AG09309 (cell line): ENCODE measurements around the gene CELA2B.
"Not testable (repeated sequence)": the region's sequence is repeated elsewhere in the genome, so short reads cannot be mapped to it uniquely, and the experiment has no call there.

Experiments used
- DNase-seq: peaks from one replicate; pipeline ENCODE4 v3.0.0-alpha.2; 2010; ENCODE audit warnings: low read depth
- H3K4me3 ChIP-seq: 2 replicates; pipeline ENCODE4 v1.5.1; 2011; ENCODE audit warnings: mild to moderate bottlenecking, low read depth, low read length, moderate library complexity; ENCODE audit not compliant: control insufficient read depth
- TF ChIP-seq, protein P1 (sequence below): IDR thresholded peaks from 2 replicates; pipeline ENCODE4 v1.5.1; 2011; ENCODE audit warnings: mild to moderate bottlenecking, low read depth, low read length, inconsistent platforms; ENCODE audit not compliant: insufficient read depth, control insufficient read depth; ENCODE audit errors: missing control alignments

The CELA2B gene

DNA sequence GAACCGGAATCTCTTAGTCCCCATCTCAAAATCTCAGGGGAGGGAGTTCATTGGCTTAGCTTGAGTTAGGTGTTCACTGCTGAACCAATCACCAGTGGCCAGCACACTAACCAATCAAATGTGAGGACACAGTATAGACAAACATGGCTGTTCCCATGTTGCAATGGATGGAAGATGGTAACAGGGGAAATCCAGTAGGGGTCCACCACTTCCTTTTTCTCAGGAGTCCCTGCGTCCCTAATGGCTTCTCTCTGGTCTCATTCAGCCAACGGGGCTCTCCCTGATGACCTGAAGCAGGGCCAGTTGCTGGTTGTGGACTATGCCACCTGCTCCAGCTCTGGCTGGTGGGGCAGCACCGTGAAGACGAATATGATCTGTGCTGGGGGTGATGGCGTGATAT, 9.7 kb downstream of the CELA2B start:
- no peak overlapping the region for H3K4me3 ChIP-seq
- no peak for DNase-seq
- TF ChIP-seq, protein P1, sequence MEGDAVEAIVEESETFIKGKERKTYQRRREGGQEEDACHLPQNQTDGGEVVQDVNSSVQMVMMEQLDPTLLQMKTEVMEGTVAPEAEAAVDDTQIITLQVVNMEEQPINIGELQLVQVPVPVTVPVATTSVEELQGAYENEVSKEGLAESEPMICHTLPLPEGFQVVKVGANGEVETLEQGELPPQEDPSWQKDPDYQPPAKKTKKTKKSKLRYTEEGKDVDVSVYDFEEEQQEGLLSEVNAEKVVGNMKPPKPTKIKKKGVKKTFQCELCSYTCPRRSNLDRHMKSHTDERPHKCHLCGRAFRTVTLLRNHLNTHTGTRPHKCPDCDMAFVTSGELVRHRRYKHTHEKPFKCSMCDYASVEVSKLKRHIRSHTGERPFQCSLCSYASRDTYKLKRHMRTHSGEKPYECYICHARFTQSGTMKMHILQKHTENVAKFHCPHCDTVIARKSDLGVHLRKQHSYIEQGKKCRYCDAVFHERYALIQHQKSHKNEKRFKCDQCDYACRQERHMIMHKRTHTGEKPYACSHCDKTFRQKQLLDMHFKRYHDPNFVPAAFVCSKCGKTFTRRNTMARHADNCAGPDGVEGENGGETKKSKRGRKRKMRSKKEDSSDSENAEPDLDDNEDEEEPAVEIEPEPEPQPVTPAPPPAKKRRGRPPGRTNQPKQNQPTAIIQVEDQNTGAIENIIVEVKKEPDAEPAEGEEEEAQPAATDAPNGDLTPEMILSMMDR: no peak

DNA sequence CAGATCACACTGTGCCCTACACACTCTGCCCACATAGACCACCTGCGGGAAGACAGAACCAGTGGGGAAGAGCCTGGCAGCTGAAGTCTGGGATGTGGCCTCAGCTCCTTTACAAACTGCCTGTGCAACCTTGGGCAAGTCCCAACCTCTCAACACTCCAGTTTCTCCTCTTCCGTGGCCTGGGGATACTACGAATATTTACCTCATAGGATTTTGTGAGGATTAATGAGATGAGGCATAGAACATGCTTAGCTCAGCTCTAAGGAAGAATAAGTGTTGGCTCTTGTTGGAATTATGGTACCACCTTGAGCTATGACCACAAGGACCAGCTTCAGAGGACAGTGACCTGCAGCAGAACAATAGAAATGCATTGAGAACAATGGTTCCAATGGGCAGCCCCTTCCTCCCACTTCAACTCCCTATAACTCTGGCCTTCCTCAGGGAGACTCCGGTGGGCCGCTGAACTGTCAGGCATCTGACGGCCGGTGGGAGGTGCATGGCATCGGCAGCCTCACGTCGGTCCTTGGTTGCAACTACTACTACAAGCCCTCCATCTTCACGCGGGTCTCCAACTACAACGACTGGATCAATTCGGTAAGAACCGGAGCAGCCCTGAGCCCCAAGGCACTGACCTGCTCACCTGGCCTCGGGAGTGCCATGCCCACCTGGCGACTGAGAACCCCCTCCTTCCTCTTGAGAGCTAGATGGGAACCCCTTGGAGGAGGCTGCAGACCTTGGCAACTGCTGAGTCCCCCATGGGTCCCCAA, 11.1 kb downstream of the CELA2B start:
- not testable (repeated sequence) for H3K4me3 ChIP-seq, DNase-seq

DNA sequence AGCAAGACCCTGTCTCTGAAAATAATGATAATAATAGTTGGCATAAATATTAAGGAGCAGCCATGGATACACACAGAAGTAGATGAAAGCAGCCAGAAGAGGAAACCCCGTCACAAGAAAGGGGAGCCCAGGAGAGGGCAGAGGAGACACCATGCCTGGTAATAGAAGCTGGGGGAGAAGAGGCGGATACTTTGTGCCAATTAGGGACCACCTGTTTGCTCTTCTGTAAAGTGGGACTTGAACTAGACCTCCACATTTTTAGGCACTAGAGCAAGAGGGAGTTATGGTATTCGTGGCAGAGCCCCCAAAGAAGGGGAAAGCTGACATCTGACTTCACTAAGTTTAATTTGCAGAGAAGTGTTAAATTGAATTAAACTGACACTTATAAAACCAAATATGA, 12.5 kb downstream of the CELA2B start:
- no peak for DNase-seq
- TF ChIP-seq, protein P1: no peak
- no peak overlapping the region for H3K4me3 ChIP-seq

DNA sequence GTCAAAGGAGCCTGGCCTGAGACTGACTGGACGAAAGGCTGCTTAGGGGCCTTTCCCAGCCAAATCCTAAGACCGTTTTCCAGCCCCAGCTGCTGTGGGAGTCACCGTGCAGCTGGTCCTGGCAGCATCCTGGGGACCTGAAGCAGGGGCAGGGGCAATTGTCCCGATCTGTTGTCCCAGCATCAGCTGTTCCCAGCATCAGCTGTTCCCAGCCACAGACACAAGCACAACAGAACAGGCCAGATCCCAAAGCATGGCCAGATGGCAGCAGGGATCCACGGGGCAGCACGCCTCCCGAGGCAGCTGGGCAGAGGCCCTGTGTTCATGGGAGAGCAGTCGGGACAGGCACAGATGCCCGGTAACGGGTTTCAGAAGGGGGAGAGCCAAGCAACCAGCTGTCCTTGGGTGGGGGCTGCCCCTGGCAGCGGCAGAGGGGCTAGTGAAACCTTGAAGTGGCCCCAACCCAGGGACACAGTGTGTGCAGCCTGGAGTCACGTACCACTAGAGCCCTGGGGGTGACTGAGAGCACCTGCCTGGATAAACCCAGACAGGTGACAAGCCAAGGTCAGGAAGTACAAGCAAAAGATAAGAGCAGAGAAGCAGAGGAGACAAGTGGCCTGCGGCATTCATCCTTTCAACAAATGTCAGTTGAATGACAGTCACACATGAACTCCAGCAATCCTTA, 13.3 kb downstream of the CELA2B start:
- TF ChIP-seq, protein P1: no peak
- no peak for DNase-seq
- H3K4me3 ChIP-seq: no peak overlapping the region

DNA sequence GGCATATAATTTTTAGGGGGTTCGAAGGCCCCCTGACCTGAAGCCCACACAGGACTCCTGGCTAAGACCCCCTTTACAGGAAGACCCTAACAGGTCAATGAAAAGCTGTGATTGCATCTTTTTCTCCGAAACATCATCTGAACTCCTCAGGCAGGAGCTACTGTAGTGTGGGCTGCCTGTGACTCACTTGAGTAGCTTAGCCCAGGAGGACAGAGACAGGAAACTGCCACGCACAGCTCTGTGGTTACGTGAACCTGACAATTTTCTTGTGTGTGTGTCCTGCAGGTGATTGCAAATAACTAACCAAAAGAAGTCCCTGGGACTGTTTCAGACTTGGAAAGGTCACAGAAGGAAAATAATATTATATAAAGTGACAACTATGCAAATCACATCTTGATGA, 15.1 kb downstream of the CELA2B start:
- H3K4me3 ChIP-seq, DNase-seq: not testable (repeated sequence)

DNA sequence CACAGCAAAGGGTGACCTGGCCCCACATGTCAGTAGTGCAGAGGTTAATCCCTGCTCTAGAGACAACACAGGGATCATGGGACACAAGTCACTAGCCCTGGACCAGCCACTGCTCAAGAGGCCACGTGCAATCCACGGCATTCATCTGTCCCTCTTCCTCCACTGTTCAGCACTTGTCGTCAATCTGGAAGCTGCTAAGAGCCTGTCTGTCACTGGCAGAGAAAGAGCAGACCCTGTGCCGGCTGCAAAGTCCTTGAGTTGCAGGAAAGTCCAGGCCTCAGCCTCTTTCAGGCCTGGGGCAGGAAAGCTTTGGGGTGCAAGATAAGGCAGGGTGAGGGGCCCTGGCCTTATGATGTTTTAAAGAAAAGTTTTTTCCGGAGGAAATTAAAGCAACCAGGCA, 16.7 kb downstream of the CELA2B start:
- no peak for DNase-seq
- TF ChIP-seq, protein P1: no peak
- no peak overlapping the region for H3K4me3 ChIP-seq

DNA sequence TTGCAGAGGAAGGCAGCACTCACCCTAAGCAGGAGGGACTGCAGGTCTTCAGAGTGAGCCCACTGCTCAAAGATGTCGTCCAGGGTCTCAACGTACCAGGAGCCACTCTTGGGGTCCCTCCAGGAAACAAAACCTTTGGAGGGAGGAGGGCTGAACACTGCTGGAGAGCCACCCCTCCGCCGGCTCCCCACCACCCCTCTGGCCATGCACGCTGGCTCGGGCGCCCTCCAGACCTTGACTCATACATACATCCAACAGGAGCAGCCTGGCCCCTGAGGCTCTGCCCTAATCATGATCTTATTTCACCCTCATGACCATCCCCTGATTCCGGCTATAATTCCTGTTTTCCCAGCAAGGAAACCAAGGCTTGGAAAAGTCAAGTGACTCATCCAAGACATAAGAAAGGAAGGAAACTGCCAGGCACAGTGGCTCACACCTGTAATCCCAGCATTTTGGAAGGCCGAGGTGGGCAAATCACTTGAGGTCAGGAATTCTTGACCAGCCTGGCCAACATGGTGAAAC, 18.0 kb downstream of the CELA2B start:
- TF ChIP-seq, protein P1: no peak
- no peak overlapping the region for H3K4me3 ChIP-seq
- DNase-seq: no peak
